HG03025 (cell line): ENCODE results near the gene EPS8L1.
"Not testable (repeated sequence)": the region's sequence is repeated elsewhere in the genome, so short reads cannot be mapped to it uniquely, and the experiment has no call there.

Experiments
- ATAC-seq: cut with Tn5 transposase; IDR thresholded peaks from one replicate; pipeline ENCODE4 v1.9.1; 2021; ENCODE audit warnings: mild to moderate bottlenecking, moderate library complexity; ENCODE audit not compliant: unreplicated experiment, low FRiP score

EPS8L1 gene

DNA sequence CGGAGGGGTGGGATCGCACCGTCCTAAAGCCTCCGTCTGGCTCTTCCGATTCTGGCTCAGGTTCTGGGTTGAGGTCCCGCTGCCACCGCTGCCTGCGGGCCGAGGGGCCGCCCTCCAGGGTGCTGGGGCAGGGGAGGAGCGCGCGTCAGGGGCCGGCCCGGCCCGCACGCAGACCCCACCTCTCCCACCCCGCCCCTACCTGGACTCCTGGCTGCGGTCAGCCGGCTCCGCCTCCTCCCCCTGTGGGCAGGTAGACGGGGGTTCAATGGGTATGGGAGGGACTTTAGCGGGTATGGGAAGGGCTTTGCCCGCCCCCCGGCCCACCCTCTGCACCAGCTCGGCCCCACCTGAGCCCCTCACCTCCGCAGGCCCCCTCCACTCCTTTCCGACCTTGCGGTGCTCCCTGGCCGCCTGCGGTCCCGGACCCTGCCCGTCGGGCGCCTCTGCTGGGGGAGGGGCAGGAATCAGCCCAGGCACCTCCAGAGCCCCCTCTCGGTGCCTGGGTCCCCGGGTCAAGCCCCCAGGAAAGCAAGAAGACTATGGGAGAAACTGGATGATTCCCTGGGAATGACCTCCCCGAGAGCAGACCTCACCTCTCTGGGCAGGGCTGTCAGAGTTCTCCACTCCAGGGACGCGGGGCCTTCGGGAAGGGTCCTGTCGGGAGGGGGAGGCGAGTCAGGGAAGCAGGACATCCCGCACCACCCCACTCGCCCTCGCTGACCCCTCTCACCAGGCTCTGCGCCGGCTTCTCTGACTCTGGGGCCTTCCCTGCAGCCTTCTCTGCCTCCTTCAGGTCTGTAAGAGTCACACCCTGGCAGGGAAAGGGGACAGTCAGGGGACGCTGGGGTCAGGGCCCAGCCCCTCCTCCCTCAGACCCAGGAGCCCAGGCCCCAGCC lies 17.0 kb downstream of the EPS8L1 start:
- ATAC-seq, result no peak

DNA sequence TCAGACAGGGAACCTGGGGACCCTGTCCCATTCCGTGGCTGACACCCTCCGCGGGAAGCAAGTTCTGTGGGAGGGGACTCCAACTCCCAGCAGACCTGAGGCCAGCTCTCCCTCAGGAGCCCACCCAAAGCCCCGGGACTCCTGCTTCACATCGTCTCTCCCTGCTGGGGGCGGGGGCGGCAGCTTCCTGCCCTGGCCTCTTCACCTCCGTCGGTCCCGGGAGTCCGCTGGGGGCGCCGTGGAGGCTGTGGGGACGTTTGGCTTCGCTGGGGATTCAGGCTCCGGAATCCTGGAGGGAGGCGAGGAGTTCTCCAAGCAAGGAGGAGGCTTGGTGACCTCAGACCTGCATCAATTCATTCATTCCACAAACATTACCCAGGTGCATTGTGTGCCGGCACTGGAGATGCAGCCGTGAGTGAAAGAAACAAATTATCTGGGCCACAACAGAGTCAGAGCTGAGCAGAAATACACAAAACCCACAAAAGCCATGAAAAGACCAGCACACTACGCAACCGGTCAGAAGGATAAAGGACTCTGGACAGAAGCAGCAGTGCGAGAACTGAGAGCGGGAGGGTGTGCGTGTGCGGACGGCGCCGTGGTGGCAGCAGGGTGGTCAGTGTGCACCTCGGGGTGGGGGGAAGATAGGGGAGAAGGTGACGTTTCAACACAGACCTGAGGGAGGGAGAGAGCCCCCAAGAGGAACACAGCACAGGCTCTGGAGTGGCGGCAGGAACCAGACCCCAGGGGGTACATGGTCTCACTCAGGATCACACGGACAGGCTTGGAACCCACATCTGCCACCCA lies 19.0 kb downstream of the EPS8L1 start:
- no peak for ATAC-seq

DNA sequence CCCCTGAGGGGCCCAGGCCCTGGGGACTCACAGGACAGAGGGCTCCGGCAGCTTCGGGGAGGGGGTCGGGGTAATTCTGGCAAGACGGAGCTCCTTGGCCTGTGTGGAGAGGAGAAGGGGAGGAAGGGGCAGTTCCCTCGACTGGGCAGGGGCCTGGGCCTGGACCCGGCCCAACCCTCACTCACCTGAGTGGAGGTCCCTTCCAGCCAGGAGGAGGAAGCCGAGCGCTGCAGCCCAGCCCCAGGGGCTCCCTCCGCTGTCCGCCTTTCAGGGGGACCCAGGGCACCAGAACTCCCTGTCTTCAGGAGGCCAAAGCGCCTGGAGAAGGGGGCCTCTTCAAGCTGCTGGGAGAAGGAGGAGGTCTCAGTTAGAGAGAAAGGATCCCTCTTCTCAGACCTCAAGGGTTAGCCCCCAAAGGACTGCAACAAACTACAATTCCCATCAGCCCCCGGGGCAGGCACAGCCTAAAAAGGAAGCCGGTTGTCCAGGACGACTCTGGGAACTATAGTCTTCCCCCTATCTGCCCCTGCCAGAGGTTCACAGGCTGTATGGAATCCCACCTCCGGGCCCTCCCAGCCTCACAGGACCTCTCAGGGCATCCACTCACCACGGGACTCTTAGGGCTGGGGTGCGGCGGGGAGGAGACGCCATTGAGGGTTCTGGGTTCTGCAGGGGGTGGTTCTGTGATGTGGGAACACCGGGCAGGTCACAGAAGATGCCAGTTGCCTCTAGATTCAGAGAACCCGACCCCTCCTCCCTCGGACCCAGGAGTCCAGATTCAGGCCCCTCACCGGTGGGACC lies 19.8 kb downstream of the EPS8L1 start:
- no peak for ATAC-seq

DNA sequence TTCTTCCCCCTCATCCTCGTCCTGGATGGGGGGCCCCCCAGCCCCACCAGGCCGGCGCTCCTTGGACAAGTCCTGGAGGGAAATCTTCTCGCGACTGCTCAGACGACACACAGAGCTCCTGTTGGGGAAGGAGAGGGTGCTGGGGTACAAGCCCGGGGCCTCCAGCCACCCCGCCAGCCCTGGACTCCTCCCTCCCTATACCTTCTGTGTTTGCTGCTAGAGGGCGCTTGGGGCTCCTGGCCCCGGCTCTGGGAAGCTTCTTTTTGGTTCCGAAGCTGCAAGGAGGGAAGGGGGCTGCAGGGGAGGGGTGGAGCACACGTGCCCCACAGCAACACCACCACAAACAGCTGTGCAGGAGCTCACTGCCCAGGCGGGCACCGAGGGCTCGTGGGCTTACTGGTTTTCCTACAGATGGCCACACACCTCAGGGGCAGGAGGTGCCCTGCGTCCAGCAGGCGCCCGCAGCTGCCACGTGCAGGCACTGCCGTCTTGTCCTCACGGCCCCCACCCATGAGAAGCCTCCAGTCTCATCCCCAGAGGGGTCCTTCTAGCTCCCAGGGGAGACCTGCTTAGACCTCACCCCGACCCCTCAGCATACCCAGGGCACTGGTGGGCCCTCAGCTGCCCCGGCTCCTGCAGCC lies 20.5 kb downstream of the EPS8L1 start:
- ATAC-seq, result no peak

DNA sequence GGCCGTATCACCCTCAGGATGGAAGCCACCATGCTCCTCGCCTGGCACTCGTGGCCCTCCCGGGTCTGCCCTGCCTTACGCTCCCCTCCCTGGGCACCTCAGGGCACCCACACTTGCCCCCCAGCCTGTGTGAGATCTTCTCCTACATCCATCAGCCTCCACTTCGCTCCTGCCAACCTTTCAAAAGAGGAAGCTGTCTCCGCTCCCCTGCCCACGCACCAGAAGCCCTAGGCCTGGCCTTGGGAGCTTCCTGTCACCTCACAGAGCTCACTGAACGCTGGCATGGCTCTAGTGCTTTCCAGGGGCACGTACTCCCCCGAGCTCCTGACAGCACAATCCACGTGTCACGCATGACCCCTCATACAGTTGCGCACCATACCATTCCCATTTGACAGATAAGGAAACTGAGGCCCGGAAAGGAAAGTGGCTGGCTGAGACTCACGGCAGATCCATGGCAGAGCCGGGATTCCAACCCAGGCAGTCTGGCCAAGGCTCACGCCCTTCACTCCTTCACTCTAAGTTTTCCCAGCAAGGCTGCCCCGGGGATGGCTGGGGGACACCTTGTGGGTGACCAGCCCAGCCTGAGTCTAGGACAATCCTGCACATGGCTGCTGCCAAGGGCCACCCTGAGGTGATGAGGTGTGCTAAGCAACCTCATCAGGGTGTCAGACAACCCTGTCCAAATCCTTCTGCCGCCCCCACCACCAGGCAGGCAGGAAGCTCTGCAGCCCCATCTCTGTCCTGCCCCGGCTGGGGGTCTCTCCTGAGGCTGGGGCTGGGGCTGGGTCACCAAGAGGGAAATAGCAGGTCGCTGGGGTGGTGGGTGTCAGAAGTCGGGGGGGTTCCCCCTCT lies 22.4 kb downstream of the EPS8L1 start:
- no peak for ATAC-seq

DNA sequence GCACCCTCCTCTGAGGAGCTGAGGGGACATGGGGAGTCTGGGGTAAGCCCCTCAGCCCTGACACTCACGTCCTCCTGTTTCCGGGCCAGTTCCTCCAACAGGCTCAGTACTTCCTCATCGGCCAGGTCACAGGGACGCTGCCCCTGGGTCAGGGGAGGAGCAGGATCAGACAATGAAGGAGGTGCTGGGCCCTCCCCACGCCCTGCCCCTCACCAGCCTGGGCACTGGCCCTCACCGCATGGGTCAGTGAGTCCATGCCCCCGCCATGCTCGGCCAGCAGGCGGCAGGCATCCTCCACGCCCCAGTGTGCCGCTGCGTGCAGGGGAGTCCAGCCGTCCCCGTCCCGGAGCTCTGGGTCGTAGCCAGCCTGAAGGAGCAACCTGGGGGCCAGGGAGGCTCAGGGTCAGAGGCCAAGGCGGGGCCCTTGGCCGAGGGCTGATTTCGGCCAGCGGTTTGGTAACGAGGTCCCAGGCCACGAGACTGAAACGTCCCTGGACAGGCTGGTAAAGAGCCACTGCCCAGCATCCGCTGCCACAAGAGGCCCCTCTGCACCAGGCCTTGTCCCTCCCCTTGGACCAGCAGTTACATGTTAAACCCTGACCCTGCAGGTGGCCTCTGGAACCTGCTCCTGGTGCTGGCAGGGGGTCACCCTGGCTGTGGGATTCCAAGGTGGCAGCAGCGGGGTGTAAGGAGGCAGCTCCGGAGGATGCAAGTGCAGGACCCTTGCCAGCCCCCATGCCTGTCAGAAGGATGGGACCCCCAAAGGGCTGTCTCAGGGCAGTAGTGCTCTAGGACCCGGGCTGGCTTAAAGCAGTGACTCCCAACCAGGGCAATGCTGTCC lies 23.3 kb downstream of the EPS8L1 start:
- no peak for ATAC-seq

DNA sequence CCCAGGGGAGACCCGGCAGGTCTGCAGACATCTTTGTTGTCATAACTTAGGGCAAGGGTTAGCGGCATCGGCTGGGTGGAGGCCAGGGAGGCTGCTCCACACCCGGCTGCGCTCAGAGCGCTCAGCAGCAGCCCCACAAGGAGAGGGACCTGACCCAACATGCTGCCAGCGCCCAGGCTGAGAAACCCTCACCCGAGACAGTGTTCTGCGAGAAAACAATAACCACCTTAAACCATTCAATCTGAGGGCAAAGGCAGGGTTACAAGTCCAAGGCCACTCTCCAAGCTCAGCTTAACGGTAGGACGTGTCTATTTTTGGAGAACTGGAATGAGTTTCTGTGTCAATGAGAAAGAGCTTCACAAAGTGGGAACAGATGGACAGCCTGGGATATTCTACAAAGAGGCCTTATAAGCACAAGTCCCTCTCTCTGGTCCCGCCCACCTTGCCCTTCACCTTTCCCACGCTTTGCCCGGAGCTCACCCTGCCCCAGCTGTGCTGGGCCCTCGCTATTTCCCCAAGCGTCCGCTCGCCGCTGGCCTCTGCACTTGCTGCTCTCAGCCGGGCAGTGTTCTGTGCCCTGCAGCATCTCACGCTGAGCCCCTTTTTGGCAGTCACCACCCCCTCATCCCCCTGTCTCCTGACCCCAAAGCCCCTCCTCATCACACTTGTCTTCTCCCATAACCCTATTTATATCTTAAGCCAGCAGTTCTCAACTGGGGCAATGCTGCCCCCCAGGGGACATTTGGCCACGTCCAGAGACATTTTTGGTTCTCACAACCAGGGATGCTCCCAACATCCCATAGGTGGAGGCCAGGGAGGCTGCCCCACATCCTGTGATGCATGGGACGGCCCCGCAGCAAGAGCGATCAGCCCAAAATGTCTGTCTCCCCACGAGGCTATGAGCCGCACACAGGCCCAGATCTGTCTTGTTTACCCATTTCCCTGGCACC lies 24.2 kb downstream of the EPS8L1 start:
- ATAC-seq, result no peak

DNA sequence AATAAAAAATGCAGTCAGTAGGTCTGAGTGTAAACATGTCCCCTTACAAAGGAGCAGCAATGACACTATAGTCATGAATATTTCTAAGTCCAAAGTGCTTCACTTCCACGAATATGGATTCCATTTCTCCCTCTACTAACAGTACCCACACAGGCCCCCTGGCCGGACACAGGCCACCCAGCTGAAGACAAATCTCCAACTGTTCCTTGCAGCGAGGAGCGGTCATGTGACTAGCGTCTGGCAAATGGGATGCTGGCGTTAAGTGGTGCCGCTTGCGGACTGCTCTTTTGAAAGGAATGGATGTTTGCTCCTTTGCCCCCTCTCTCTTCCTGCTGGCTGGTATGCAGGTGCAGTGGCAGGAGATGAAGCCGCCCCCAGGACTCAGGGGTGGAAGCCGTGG lies 25.6 kb downstream of the EPS8L1 start:
- no peak for ATAC-seq

DNA sequence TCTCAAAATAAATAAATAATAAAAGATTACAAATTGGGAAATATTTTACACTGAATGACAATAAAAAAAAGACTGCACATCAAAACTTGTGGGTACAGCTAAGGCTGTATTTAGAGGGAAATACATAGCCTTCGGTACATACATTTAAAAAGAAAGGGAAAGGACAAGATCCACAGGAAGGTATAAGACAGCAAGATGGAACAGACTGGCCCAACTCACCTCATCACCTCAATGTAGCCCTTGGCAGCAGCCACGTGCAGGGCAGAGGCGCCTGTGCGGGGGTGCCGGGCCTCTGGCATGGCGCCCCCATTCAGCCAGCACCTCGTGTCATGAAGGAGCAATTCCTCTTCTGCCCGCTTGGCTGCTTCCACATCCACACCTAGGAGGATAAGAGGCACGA lies 27.5 kb downstream of the EPS8L1 start:
- no peak for ATAC-seq

DNA sequence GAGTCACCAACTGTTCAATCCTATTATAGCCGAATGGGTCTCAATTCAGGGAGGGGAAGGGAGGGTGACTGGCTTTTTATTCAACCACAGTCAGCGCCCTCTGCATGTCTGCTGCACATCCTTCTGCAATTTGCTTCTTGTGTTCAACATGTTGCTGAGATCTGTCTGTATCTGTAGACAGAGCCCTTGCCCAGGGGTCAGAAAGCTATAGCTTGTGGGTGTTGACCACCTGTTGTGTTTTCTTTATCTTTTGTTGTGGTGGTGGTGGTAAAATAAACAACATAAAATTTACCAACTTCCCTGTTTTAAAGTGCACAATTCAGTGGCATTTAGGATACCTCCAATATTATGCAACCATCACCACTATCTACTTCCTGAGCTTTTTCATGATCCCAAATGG lies 29.6 kb downstream of the EPS8L1 start:
- no peak for ATAC-seq

DNA sequence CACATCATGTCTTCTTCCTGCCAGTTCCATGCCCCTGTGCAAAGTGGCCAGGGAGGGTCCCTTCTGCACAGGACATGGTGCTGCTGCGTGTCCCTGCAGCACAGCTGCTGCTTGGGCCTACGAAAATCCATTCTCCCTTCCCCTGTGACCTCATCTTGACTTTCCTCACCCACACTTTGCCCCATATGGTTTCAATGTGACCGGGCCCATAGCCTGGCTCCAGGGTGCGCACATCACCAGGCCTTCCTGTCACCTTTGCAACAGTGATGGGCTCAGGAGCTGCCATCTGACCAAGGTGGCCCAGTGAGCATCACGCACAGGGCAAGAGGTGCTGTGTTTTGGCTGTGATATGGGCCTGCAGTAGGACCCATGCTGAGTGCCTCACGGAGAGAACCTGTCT lies 30.9 kb downstream of the EPS8L1 start:
- no peak for ATAC-seq

DNA sequence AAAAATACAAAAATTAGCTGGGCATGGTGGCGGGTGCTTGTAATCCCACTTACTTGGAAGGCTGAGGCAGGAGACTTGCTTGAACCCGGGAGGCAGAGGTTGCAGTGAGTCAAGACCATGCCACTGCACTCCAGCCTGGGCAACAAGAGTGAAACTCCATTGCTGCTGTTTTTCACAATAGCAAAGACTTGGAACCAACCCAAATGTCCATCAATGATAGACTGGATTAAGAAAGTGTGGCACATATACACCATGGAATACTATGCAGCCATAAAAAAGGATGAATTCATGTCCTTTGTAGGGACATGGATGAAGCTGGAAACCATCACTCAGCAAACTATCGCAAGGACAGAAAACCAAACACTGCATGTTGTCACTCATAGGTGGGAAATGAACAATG lies 31.6 kb downstream of the EPS8L1 start:
- ATAC-seq, result not testable (repeated sequence)

DNA sequence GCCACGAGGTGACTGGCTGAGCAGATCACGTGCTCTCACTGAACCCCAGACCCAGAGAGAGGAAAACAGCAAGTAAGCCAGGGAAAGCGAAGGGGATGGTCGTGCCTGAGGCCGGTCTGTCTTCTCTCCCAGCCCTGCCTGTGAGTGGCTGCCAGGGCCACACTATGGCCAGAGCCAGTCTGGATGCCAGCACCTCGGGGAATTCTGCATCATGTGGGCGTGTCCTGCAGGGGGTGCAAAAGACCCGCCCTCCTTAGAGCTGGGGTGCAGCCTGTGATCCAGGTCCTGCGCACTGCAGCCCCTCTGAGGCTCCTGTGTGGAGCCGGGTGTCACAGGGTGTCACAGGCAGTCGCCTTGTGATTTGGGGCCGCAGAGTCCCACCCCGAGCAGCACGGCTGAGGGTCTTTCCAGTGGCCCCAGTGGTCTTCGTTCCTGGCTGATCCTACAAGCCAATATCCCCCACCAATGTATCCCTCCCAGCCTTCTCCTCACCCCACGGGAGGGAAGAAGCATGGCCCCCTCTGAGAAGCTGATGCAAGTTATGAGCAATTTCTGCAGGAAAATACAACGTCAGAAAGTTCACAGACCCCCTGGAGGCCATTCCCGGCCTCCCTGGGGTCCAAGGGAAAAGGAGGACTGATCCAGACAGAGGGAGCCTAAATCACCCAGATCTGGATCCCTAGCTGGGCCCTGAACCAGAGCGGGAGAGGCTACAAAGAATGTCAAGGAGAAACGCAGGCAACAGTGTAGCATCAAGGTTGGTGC lies 34.0 kb downstream of the EPS8L1 start:
- no peak for ATAC-seq

DNA sequence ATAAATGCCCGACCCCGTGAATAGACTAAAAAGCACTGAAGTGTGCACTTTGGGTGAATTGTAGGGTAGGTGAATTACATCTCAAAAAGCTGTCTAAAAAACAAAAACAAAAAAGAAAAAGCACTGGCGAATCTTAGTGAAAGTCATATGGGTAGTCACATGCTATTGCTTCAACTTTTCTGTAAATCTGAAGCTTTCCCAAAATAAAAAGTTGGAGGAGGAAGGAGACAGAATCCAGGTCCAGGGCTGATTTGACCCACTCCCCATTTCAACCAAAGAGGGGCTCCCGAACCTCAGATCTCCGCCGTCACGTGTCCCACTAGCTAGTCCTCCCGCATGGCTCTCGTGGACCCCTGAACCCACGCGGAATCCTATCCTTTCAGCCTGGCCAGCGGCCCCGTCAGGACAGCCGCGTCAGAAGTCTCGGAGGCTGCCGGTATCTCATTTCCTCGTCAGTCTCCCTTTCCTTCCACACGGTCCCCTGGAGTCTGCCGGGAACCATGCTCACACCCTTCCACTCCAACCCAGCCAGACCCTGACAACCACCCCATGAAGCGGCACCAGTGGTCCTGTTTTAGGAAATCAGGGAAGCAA lies 35.7 kb downstream of the EPS8L1 start:
- no peak for ATAC-seq

DNA sequence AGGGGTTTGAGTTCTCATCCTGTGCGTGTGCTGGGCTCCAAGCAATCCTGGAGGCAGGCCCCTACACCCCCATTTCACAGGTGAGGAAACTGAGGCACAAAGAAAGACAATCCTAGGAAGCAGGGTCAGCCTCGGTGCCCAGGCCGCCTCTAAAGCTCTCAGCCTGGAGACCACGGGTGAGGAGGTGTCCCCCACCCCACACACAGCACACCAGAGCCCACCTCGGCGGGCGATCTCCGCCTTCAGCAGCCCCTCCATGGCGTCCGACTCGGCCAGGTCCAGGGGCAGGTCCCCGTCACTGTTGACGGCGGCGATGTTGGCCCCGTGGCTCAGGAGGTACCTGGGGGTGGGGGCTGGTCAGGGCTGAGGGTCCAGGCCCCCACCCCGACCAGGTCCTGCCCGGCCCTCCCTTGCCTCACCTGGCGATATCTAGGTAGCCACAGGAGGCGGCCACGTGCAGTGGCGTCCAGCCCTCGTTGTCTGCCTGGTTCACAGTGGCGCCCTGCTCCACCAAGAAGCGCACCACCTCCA lies 36.6 kb downstream of the EPS8L1 start:
- no peak for ATAC-seq
